NCI-H526 (cell line): ENCODE results near the gene SMARCB1.

Experiments
- DNase-seq, 2 experiments: peaks; one replicate each; lab custom pipeline; 2025; lab: John Stamatoyannopoulos, UW

SMARCB1 gene

GRCh38 chr22:23780146-23780748 lies 6.5 kb upstream of the SMARCB1 start:
- DNase-seq = no peak

- no peak for DNase-seq
Measured at GRCh38 chr22:23781065-23781464, 5.7 kb upstream of the SMARCB1 start.

- no peak for DNase-seq
Measured at GRCh38 chr22:23781511-23782183, 5.1 kb upstream of the SMARCB1 start.

GRCh38 chr22:23782252-23782651 lies 4.5 kb upstream of the SMARCB1 start:
- DNase-seq = no peak

GRCh38 chr22:23782703-23783102 lies 4.1 kb upstream of the SMARCB1 start:
- no peak for DNase-seq

- no peak for DNase-seq
Measured at GRCh38 chr22:23783265-23784150, 3.3 kb upstream of the SMARCB1 start.

GRCh38 chr22:23784215-23784732 lies 2.5 kb upstream of the SMARCB1 start:
- no peak for DNase-seq

GRCh38 chr22:23786261-23786710 lies 480 bp upstream of the SMARCB1 start:
- no peak for DNase-seq

- DNase-seq = peak in 1 of 2 experiments; percentile 27
Measured at GRCh38 chr22:23787600-23787896, 782 bp downstream of the SMARCB1 start.

GRCh38 chr22:23787910-23788309 lies 1.1 kb downstream of the SMARCB1 start:
- DNase-seq = no peak

- no peak for DNase-seq
Measured at GRCh38 chr22:23789121-23789520, 2.4 kb downstream of the SMARCB1 start.

- DNase-seq = no peak
Measured at GRCh38 chr22:23789638-23790037, 2.9 kb downstream of the SMARCB1 start.

- no peak for DNase-seq
Measured at GRCh38 chr22:23790819-23791737, 4.3 kb downstream of the SMARCB1 start.

- DNase-seq = no peak
Measured at GRCh38 chr22:23791738-23792645, 5.2 kb downstream of the SMARCB1 start.

- no peak for DNase-seq
Measured at GRCh38 chr22:23793326-23793725, 6.6 kb downstream of the SMARCB1 start.

GRCh38 chr22:23796461-23796860 lies 9.7 kb downstream of the SMARCB1 start:
- no peak for DNase-seq

GRCh38 chr22:23800297-23801237 lies 13.8 kb downstream of the SMARCB1 start:
- no peak for DNase-seq

GRCh38 chr22:23801238-23801821 lies 14.6 kb downstream of the SMARCB1 start:
- no peak for DNase-seq

GRCh38 chr22:23801886-23802377 lies 15.2 kb downstream of the SMARCB1 start:
- DNase-seq = no peak
